ENCODE measurements around the gene CNTNAP5. TPM values are rescaled to one million over a fixed set of nuclear protein-coding genes. Genes with fewer than 3 reads are reported as not detected.
"Not testable (repeated sequence)": the region's sequence is repeated elsewhere in the genome, so short reads cannot be mapped to it uniquely, and the experiment has no call there.

Gene CNTNAP5
- total RNA-seq, 1 donor from 2014 or later, result not detected

GRCh38 chr2:124343827-124344498 is 318.9 kb downstream of the CNTNAP5 start:
- H3K4me3 ChIP-seq (ENCODE audit: low read depth, low read length), result no peak overlapping the region
- no peak for DNase-seq (ENCODE audit: low read depth)
- TF ChIP-seq CTCF (conservative IDR thresholded peaks at IDR 0.05; ENCODE audit: low read depth, low read length), result no peak

DNA sequence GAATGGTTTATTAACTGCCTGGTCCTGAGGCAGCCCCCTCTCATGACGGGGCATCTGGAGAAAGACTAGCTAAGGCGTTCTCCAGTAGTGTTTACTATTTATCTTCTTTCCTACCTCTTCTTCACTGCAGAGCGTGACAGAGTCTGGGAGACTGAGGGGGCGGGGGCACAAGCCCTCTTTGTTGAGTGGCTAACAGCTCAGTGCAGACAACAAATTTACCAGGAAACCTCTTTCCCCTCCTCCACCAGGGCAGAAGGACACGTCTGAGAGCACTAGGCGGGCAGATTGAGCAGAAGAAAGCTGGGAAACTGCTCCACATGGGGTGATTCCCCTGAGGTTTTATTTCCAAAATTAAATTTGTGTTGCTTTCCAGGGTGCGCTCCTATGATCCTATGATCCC is 322.1 kb downstream of the CNTNAP5 start:
- no peak overlapping the region for H3K4me3 ChIP-seq (ENCODE audit: low read depth, low read length)
- TF ChIP-seq CTCF (conservative IDR thresholded peaks at IDR 0.05; ENCODE audit: low read depth, low read length), result no peak
- DNase-seq (ENCODE audit: low read depth), result no peak

- no peak for DNase-seq (ENCODE audit: low read depth)
- TF ChIP-seq CTCF (conservative IDR thresholded peaks at IDR 0.05; ENCODE audit: low read depth, low read length), result no peak
- H3K4me3 ChIP-seq (ENCODE audit: low read depth, low read length), result no peak overlapping the region
These were observed 328.6 kb downstream of the CNTNAP5 start for GRCh38 chr2:124353656-124354055.

DNA sequence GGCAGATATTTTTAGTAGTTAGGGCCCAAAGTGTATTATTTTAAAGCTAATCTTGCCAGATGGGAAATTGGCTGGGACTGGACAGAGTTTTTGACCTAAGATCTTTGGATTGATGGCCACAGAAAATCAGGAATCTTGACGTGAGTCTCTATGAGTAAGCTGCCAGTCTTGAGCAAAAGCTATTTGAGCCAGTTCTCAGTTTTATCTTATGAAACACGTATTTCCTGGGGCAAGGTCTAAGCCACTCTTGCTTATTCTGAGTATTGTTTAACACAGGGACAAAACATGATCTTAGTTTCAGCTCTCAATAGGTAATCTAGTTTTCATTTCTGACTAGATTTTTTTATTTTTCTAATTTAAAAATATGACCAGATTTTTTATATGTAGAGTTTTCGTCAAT is 329.4 kb downstream of the CNTNAP5 start:
- no peak overlapping the region for H3K4me3 ChIP-seq (ENCODE audit: low read depth, low read length)
- no peak for TF ChIP-seq CTCF (conservative IDR thresholded peaks at IDR 0.05; ENCODE audit: low read depth, low read length)
- no peak for DNase-seq (ENCODE audit: low read depth)

DNA sequence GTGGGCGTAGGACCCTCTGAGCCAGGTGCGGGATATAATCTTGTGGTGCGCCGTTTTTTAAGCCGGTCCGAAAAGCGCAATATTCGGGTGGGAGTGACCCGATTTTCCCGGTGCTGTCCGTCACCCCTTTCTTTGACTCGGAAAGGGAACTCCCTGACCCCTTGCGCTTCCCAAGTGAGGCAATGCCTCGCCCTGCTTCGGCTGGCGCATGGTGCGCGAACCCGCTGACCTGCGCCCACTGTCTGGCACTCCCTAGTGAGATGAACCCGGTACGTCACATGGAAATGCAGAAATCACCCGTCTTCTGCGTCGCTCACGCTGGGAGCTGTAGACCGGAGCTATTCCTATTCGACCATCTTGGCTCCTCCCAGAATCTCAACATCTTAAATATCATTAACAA is 336.9 kb downstream of the CNTNAP5 start:
- DNase-seq (ENCODE audit: low read depth), result not testable (repeated sequence)

DNA sequence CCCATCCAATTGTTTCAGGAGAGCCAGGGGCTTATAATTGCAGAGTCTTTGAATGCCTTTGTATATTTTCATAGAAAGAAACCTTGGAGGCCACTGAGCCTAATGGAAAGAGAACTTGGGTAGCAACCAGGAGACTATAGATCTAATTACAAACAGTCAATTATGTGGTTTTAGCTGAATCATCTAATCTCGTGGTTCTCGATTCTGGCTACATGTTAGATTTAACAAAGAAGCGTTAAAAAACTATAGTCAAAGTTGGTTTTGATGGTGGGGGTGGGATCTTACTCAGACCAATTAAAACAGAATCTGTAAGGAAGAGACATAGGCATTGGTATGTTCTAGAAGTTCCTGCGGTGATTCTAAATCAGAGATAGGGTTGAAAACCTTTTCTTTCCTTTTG is 344.1 kb downstream of the CNTNAP5 start:
- no peak for TF ChIP-seq CTCF (conservative IDR thresholded peaks at IDR 0.05; ENCODE audit: low read depth, low read length)
- DNase-seq (ENCODE audit: low read depth), result no peak
- no peak overlapping the region for H3K4me3 ChIP-seq (ENCODE audit: low read depth, low read length)

More for the DNA sequence above, 336.9 kb downstream of the CNTNAP5 start:
- H3K4me3 ChIP-seq (ENCODE audit: low read depth, low read length), result not testable (repeated sequence)

DNA sequence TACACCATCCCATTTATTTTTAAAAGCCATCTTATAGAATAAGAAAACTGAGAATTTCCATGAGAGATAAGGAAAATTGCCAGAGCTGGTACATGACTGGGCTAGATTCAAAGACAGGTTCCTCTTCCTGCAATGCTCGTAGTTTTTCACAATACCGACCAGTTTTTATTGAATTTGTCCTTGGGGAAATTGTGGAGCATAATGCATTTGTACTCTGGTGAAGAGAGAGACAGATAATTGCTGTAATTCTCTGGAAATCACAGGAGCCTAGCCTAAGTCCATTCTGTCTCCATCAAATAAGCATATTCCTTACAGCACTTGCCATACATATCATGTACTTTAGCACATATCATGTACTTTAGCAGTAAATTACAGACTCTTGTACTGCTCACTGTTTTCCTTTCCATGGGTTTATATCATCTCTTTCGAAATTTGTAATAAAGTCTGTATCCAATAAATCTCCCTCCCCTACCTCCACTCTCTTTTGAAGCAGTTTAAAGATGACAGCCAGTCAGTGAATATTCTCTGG is 355.2 kb downstream of the CNTNAP5 start:
- no peak for DNase-seq (ENCODE audit: low read depth)
- TF ChIP-seq CTCF (conservative IDR thresholded peaks at IDR 0.05; ENCODE audit: low read depth, low read length), result no peak
- H3K4me3 ChIP-seq (ENCODE audit: low read depth, low read length), result no peak overlapping the region

Data from epithelial cell of proximal tubule (primary cell).